H4 (cell line): Measurements from ENCODE around the gene LRRC61. TPM values are rescaled to one million over a fixed set of nuclear protein-coding genes. Genes with fewer than 3 reads are reported as not detected.

Source experiments
- DNase-seq: peaks from one replicate; pipeline ENCODE4 v3.0.0-alpha.2; 2015; ENCODE audit warnings: low spot score
- total RNA-seq: library from RNA; depleted of rRNA; stranded (reverse); fragments of >200 nt; shearing (Covaris generic); gene quantifications from 2 replicates; pipeline ENCODE4 v1.2.3, GENCODE V29; 2014

LRRC61 gene
- total RNA-seq, 1 experiment from 2014 or later = not detected

DNA sequence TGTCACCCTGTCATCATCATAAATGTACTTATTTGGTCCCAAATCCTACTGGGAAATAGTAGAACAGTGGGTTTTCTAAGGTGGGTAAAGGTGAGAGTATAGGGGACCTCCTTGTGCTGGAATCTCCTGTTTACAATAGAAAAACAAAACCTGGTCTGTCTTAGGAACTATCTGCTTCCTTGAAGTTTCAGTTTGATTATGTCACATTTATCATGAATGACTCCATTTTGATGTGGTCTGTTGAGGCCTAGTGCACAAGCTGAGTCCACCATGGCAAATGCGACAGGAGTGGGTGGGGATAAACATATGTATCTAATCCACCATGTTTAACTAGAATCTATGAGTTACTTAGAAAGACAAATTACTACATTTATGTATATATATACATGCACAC, 32.5 kb downstream of the LRRC61 start:
- no peak for DNase-seq

DNA sequence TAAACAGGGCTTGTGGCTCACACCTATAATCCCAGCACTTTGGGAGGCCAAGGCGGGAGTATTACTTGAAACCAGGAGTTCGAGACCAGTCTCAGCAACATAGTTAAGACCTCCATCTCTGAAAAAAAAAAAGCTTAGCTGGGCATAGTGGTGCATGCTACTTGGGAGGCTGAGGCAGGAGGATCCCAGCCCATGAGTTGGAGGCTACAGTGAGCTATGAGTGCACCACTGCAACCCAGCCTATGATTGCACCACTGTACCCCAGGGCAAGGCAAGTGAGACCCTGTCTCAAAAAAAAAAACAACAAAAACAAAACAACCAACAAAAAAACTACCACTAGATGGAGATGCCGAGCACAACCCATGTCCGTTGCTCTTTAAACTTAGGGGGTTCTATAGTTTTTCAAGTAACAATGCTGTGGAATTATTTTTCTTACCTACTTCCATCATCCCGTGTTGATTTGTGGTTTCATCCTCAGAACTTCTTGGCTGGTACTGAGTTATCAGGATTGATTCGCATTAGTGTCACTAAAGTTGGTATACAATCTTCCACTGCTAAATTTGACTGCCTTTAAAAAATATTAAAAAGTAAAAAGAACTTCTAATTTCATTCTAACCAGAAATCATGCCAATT, 33.2 kb downstream of the LRRC61 start:
- DNase-seq = no peak

DNA sequence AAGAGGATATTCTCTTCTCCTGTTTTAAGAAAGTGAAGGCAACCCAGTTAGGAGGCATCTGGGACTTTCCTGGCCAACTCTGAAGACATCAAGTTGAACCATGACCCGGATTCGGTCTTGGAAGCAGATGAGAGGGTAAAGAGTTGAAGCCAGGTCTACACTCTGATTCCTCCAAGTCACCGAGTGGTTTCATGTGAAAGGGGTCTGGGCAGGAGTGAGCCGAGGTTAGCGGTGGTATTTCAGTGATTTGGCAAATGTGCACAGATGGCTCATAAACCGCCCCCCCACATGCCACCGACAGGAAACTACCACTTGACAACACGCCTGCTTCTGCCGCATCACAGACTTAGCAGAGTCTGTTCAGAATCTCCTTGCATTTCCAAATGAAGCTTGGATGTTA, 34.1 kb downstream of the LRRC61 start:
- DNase-seq = no peak

DNA sequence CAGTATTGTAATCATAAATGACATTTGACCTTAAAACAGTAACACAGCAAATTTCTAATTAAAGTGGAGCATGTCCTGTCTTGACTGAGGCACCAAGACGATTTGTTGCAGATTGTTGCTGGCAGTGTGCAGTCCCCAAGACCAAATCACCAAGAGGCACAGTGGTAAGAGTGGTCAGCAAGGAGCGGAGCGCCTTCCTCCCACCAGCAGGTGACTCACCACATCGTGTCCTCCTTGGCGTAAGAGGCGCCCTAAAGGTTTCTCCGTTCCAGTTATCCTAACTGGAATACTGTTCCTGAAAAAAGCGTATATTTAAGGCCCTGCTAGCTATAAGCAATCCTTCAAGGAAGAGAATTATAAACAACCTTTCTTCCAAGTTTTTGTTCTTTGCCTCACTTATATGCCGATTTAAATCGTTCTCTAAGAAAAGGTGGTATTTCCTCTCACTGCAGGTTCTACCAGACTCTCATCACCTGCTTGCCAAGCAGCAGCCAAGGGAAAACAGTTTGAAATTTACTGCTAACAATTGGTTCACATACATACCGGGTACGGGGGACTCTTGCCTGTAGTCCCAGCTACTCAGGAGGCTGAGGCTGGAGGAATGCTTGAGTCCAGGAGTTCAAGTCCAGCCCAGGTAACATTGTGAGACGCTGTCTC, 34.7 kb downstream of the LRRC61 start:
- no peak for DNase-seq

DNA sequence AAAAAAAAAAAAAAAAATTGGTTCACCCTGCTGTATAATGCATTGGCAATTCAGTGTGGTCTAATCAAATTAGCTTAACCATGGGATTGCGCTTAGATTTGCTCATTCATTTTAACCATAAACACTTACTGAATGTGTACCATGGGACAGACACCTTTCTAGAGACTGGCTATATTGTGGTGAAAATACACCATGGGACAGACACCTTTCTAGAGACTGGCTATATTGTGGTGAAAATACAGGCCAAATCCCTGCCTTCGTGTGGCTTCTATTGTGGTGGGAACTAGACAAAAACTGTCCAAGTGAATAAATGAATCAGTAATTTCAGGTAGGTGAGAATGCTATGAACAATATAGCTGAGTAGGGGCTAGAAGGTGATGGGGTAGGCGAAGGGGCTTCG, 35.3 kb downstream of the LRRC61 start:
- DNase-seq = no peak

DNA sequence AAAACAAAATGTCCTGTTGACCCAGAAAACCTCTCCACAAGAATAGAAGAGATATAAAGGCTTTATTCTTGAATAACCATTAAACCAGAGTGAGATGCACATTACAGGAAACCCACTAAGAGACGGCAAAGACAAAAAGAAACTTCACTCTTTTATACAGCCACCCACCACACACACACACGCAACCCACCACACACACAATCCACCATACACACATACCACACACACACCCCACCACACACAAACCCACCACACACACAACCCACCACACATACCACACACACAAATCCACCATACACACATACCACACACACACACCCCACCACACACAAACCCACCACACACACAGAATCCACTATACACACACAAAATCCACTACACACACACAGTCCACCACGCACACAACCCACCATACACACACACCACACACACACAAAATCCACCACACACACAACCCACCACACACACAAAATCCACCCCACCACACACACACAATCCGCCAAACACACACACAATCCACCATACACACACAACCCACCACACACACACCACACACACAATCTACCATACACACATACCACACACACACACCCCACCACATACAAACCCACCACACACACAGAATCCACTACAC, 36.0 kb downstream of the LRRC61 start:
- no peak for DNase-seq

DNA sequence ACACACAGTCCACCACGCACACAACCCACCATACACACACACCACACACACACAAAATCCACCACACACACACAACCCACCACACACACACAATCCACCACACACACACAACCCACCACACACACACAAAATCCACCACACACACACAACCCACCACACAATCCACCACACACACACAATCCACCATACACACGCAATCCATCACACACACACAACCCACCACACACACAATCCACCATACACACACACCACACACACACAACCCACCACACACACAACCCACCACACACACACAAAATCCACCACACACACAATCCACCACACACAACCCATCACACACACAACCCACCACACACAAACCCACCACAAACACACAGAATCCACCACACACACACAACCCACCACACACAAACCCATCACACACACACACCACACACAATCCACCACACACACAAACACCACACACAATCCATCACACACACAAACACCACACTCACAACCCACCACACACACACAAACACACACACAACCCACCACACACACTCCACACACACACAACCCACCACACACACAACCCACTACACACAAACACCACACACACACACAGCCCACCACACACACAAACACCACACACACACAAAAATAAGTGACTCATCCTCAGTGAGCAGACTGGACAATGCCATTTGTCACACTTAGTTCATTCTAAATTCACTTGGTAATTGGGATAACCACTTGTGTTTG, 36.6 kb downstream of the LRRC61 start:
- DNase-seq = no peak

DNA sequence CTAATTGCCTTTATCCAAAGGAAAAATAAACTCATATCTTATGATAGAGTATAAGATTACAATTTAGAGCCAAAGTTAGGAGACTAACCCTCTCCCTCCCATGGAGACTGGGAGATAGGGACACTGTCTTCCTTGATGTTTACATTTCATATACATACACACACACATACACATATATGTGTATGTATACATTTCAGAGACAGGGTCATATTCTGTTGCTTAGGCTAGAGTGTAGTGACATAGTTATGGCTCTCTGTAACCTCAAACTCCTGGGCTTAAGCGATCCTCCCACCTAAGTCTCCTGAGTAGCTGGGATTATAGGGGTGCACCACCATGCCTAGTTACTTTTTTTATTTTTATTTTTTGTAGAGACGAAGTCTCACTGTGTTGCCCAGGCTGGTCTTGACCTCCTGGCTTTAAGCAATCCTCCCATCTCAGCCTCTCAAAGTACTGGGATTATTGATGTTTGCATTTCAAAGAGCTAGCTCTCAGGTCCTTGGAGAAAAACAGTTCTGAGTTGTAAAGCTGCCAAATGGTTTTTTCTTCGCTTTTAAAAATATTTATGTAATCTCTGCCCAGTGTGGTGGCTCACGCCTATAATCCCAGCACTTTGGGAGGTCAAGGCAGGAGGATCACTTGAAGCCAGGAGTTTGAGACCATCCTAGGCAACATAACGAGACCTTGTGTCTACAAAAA, 37.4 kb downstream of the LRRC61 start:
- no peak for DNase-seq

DNA sequence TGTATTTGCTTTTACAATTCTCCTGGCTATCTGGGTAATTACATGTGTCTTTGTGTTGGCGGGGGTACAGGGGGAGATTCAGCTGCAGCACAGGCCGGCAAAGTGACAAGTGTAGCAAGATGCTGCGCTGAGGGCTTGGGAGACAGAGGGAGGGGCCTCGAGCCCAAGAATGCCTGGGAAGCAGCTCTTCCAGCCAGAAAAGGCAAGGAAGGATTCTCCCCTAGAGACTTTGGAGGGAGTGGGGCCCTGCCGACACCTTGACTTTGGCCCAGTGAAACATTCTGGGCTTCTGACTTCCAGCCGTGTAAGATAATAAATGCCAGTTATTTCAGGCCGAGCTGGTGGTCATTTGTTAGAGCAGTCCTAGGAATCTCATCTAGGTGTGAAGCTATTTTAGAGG, 38.2 kb downstream of the LRRC61 start:
- no peak for DNase-seq

DNA sequence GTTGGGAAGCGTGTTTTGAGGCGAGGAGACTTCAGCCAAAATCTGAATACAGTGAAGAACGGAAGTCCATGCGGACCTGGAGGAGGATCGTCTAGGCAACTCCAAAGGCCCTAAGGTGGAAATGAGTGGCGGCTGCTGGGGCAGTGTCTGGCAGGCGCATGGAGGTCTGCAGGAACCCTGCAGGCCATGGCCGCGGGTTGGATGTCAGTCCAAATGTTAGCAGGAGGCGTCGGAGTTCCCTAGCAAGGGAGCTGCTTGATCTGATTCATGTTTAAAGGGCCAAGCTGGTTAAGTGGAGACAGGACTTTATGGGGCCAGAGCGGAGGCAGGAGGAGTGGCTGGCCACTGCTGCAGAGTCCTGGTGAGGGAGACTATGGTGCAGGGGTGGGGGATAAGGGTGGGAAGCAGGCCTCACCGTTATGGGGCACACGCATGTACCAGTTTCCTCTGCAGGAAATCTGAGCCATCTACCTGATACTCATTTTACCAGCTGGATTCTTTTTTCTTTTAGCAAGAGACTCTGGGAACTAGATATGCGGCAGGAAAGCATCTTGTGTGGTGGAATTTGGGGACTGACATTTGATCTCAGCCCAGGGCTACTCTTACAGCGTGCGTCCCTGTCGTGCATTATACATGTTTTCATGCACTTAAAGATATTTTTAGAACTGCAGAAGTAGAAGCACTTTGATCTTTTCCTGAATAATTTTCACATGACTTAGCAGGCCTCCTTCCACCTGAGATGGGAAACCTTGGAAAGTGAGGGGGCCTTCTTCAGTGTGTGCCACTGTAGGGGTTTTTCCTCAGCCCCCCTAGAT, 38.9 kb downstream of the LRRC61 start:
- no peak for DNase-seq

DNA sequence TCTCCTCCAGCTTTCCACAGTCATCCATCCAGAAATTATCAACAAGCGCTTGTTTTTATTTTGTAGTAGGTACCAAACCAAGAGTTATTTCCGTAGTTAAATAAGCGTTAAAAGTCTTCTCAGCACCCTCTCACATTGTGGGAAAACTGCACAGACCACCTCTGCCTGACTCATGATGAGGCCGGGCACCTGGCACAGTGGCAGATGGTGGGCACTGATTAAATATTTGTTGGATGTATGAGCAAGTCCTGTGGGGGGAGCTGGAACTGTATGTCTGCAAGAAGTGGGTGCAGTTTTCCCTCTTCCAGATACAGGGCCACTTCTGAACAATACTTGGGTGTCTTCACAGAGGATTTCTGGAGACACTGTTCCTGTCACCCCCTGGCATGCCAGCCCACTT, 40.2 kb downstream of the LRRC61 start:
- no peak for DNase-seq

DNA sequence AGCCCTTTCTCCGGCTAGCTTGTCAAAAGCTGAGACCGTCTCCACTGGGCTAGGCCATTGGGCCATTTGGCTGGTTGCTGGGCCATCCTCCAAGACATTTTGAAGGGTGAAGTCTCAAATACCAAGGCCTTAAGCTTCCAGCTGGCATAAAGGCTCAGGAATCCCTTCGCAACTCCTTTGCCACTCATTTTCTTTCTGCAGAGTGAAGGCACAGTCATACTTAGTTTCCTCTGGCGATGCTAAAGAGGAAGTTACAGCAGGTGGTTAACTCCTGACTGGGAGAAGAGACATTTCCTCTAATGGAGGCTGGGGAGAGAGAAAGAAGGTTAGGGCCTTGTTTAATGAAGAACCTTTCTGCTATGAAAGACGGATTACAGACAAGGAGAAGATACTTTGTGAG, 40.7 kb downstream of the LRRC61 start:
- DNase-seq = no peak

DNA sequence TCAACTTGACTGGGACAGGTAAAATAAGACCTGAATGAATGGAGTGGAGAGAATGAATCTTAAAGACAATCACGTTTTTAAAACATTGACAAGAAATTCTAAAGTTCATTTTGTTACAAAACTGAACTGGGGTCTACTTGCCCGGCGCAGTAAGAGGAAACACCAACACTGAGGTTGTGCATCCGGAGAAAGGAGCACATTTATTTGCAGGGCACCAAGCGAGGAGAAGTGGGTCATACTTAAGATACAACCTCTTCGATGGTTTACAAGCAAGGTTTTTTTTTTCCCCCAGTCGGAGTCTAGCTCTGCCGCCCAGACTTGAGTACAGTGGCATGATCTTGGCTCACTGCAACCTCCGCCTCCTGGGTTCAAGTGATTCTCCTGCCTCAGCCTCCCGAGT, 42.0 kb downstream of the LRRC61 start:
- DNase-seq = no peak

DNA sequence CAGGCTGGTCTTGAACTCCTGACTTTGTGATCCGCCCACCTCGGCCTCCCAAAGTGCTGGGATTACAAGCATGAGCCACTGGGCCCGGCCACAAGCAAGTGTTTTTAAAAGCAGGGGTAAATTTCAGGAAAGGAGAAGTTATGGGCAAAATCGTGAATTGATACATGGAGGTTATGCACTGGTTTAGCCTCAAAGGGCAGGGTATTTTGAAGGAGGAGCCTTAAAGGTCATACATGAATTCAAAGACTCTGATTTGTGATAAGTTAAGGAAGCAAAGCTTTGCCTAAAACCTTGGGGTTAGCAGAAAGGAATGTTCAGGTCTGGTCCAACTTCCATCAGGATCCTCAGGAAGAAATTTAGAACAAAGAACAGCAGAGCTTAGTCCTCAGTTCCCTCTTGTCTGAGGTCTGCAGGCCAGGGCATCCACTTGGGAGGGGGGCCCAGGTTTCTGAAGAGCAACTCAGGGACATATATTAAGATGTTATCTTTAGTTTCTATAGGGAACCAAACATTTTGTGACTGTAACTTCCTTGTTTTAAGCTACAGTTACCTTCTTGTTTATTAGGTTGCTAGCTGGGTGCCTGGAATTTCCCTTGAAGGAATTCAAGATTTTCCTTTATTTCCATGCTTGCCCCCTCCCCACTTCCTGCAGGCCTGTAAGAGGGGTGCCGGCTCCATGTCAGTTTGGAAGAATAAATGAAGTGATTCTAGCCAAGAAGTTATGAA, 42.7 kb downstream of the LRRC61 start:
- DNase-seq = no peak

DNA sequence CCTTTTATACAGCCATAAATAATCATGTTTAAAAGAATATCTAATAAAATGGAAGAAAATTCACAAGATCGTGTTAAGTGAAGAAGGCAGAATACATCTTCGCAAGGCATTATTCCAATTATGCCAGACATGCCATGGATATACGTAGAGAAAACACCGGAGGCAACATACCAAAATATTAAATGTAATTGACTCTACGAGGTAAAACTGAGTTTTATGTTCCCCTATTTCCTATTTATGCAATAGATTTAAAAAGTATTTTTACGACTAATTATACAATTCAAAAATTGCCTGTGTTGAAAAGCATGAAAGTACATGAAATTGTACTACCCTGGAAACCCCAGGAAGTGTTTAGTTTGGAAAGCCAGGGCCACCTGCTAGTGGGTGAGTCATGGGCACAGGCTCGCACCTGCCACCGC, 44.5 kb downstream of the LRRC61 start:
- no peak for DNase-seq

DNA sequence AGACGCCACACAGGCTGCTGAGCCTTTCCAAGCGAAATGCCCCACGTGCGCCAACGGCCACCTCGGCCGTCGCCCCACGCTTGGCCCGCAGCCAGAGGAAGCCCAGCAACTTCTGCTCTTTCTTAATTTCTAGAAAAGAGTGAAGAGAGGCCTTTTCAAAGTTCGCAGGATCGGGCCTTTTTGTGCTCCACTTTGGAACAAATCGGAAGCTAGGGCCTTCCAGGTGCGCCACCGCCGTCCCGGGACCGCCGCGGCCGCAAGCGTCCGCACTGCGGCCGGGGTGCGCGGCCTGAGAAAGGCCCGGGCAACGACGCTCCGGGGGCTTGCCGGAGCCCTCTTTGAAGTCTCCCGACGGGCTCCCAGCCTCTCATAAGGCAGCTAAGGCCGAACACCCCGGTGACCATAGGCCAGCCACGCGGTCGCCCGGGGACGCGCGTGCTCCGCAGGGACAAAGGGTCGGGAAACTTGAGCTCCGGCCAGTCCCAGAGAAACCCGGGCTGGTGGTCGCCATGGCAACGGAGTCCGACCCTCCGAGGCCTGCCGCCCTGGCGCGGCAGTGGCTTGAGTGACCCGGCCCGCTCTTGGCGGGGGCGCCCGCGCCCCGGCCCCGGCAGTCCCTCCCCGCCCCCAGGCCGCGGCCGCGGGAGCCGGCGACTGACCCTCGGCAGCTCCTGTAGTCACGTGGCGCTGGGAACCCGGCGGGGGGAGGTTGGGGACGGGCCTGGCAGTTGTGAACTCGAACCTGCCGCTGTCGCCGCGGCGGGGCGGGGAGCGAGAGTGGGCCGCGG, 45.1 kb downstream of the LRRC61 start, which contains the start of gene REPIN1:
TSS of gene REPIN1 (plus strand) at position 727 of the 788 bp plus-strand sequence. CDS start 890 bp downstream, outside the sequence.
- DNase-seq = peak; percentile 89

DNA sequence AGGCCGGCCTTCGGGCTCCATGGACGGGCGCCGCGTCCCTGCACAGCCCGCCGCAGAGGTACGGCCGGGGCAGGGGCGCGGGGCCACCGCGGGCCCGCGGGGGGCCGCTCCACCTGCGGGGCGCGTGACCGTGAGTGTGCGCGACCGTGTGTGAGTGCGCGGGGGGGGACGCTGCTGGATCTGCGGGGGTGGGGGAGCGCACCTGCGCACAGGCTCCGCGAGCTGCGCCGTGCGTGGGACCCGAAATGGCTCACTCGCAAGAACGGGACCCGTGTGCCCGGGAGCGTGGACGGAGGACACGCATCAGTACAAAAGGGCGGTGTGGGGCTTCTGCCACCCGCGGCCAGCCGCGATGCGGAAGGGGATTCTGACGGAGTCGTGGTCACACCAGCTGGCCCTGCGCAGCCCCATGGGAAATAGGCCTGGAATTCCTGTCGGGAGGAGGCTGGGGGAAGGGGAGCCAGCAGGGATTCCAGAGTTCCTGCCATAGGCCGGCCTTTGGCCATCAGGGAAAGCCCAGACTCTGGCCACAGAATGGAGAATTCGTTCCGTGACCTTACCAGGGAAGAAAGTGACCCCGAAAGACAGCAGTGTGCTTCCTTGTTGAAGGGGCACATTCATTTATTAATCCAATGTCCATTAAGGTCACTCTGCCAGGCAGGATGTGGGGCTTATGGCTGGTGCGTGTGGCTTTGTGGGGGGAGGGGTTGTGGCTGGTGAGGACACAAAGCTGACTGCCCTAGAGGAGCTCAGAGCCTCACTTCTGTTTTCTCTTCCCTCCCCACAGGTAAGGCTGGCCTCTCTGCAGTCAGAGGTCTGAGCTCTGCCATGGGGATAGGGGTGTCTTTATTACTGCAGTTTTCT, 46.0 kb downstream of the LRRC61 start:
- peak; percentile 58 for DNase-seq

DNA sequence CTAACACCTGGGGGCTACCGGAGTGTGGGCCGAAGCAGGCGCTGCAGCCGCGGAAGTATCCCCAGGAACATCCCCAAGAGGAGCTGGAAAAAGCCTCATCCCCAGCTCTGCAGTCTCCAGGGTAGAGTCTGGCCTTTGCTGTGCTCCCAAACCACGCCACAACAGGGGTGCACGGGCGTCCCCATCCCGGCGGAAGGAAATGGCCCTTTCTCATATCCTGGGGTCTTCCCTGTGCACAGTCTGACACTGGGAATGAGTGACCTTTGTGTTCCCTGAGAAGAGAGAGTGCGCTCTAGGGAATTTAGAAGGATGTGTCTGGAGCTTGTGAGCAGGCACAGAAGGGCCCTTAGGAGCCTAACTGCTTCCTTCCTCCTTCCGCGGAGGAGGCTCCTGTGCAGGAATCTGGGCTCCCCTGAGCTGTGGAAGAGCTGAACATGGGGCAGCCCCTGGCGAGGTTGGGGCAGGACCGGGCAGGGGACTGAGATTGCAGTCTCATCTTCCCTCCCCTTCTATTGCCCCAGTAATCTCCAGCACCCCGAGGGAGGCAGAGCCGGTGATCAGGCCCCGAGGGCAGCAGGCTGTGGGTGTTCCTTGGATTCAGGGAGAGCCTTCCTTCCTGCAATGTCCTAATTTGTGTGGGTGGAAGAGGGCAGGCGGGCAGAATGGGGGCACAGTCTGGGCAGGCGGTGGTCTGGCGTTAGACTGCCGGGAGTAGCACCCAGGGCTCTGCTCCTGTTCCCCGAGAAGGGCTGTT, 46.8 kb downstream of the LRRC61 start:
- no peak for DNase-seq
